IMR-90 (cell line): ENCODE data around the gene DGKD. TPM values are rescaled to one million over a fixed set of nuclear protein-coding genes. Genes with fewer than 3 reads are reported as not detected.

Experiments used
- ATAC-seq: fragments of 200-7000 bp; cut with Tn5 transposase; 2 replicates; pipeline ENCODE4 v1.9.1; 2020; ENCODE audit warnings: low read depth, mild to moderate bottlenecking, moderate library complexity
- BruUV-seq: library from RNA; stranded (reverse); fragments of 400-500 nt; replicated peaks from 2 replicates; lab custom pipeline; 2021; lab: Mats Ljungman, UMichigan
- CTCF ChIA-PET: fragments of 300-600 bp; formaldehyde crosslinking; extraction: SDS; loops from one replicate; lab custom pipeline; 2021; ENCODE audit warnings: antibody characterized with exemption; lab: Yijun Ruan, JAX
- POLR2A ChIA-PET: fragments of 300-600 bp; sonication (Branson Sonifier 250); formaldehyde crosslinking; loops from one replicate; lab custom pipeline; 2022; ENCODE audit warnings: antibody characterized with exemption; ENCODE audit not compliant: unreplicated experiment; lab: Charles Lee
- DNase-seq: peaks from one replicate; pipeline ENCODE4 v3.0.0; 2013
- H2AFZ ChIP-seq: replicated peaks from 2 replicates; pipeline ENCODE3; 2013; ENCODE audit warnings: low read length, mild to moderate bottlenecking; ENCODE audit not compliant: poor library complexity
- H2AK5ac ChIP-seq: 2 replicates; pipeline ENCODE4 v1.6.1; 2013; ENCODE audit warnings: low read depth, low read length, inconsistent platforms
- H2AK9ac ChIP-seq: replicated peaks from 2 replicates; pipeline ENCODE3; 2013; ENCODE audit warnings: mild to moderate bottlenecking, low read depth, low read length, moderate library complexity; ENCODE audit not compliant: poor library complexity
- H2BK120ac ChIP-seq: 2 replicates; pipeline ENCODE4 v1.6.1; 2013; ENCODE audit warnings: low read depth, low read length, inconsistent platforms
- H2BK15ac ChIP-seq: 3 replicates; pipeline ENCODE4 v1.6.1; 2013; ENCODE audit warnings: low read depth, low read length, inconsistent platforms
- H2BK20ac ChIP-seq: 2 replicates; pipeline ENCODE4 v1.6.1; 2013; ENCODE audit warnings: low read depth, mild to moderate bottlenecking, inconsistent platforms, low read length, moderate library complexity
- H2BK5ac ChIP-seq: 2 replicates; pipeline ENCODE4 v1.6.1; 2013; ENCODE audit warnings: mild to moderate bottlenecking, low read depth, low read length, inconsistent platforms; ENCODE audit not compliant: poor library complexity, severe bottlenecking
- H3K14ac ChIP-seq: replicated peaks from 2 replicates; pipeline ENCODE4 v1.6.1; 2013; ENCODE audit warnings: low read depth, low read length, inconsistent platforms
- H3K18ac ChIP-seq: 2 replicates; pipeline ENCODE4 v1.6.1; 2013; ENCODE audit warnings: low read depth, low read length, control low read depth
- H3K23ac ChIP-seq: 2 replicates; pipeline ENCODE4 v1.6.1; 2013; ENCODE audit warnings: low read depth, low read length, inconsistent platforms
- H3K27ac ChIP-seq: 2 replicates; pipeline ENCODE4 v1.5.1; 2013; ENCODE audit warnings: mild to moderate bottlenecking, control low read depth, low read length; ENCODE audit not compliant: insufficient read depth
- H3K27me3 ChIP-seq: 2 replicates; pipeline ENCODE4 v1.6.1; 2013; ENCODE audit warnings: low read length; ENCODE audit not compliant: control insufficient read depth, insufficient read depth
- H3K36me3 ChIP-seq: 2 replicates; pipeline ENCODE4 v1.6.1; 2013; ENCODE audit warnings: low read length, mixed read lengths; ENCODE audit not compliant: control insufficient read depth, insufficient read depth
- H3K4ac ChIP-seq: 2 replicates; pipeline ENCODE4 v1.6.1; 2013; ENCODE audit warnings: low read depth, low read length, inconsistent platforms
- H3K4me1 ChIP-seq: 2 replicates; pipeline ENCODE4 v1.6.1; 2013; ENCODE audit warnings: low read length, mixed read lengths; ENCODE audit not compliant: control insufficient read depth, insufficient read depth
- H3K4me2 ChIP-seq: 2 replicates; pipeline ENCODE4 v1.6.1; 2013; ENCODE audit warnings: low read depth, mild to moderate bottlenecking, control low read depth, low read length, moderate library complexity
- H3K4me3 ChIP-seq: 2 replicates; pipeline ENCODE4 v1.5.1; 2013; ENCODE audit warnings: low read depth, mild to moderate bottlenecking, control low read depth, low read length, moderate library complexity; ENCODE audit not compliant: insufficient read depth
- H3K56ac ChIP-seq: 2 replicates; pipeline ENCODE4 v1.6.1; 2013; ENCODE audit warnings: low read length, inconsistent platforms; ENCODE audit not compliant: insufficient read depth; ENCODE audit errors: extremely low read depth
- H3K79me1 ChIP-seq, 2 experiments: 2 replicates each; pipeline ENCODE4 v1.6.1; 2013; ENCODE audit warnings: low read length in 2 of 2, inconsistent platforms in 1 of 2, low read depth in 1 of 2
- H3K9ac ChIP-seq: 2 replicates; pipeline ENCODE4 v1.6.1; 2013; ENCODE audit warnings: low read depth, low read length, control low read depth
- H3K9me1 ChIP-seq: 2 replicates; pipeline ENCODE4 v1.6.1; 2013; ENCODE audit warnings: low read length, inconsistent platforms; ENCODE audit not compliant: insufficient read depth
- H3K9me3 ChIP-seq: 2 replicates; pipeline ENCODE4 v1.6.1; 2013; ENCODE audit warnings: low read length; ENCODE audit not compliant: control insufficient read depth, insufficient read depth
- H4K20me1 ChIP-seq: 2 replicates; pipeline ENCODE4 v1.6.1; 2013; ENCODE audit warnings: low read length, inconsistent platforms; ENCODE audit not compliant: insufficient read depth
- H4K5ac ChIP-seq: 2 replicates; pipeline ENCODE4 v1.6.1; 2013; ENCODE audit warnings: mild to moderate bottlenecking, low read depth, low read length, control low read depth
- H4K8ac ChIP-seq, 2 experiments: 2 replicates each; pipeline ENCODE4 v1.6.1; 2013; ENCODE audit warnings: low read depth in 2 of 2, low read length in 2 of 2, control low read depth in 1 of 2, inconsistent platforms in 1 of 2
- H4K91ac ChIP-seq: 2 replicates; pipeline ENCODE4 v1.6.1; 2013; ENCODE audit warnings: low read depth, low read length, inconsistent platforms; ENCODE audit not compliant: insufficient read depth
- CEBPB ChIP-seq: IDR thresholded peaks from 2 replicates; pipeline ENCODE4 v1.6.1; 2012; ENCODE audit warnings: low read depth, low read length, improper control_type of control experiment
- CTCF ChIP-seq: conservative IDR thresholded peaks from 2 replicates; pipeline ENCODE4 v1.5.1; 2012; ENCODE audit warnings: mild to moderate bottlenecking, low read depth, low read length, improper control_type of control experiment
- MXI1 ChIP-seq: IDR thresholded peaks from 2 replicates; pipeline ENCODE4 v1.6.1; 2012; ENCODE audit warnings: low read depth, mild to moderate bottlenecking, low read length, moderate library complexity, borderline replicate concordance
- POLR2A ChIP-seq: IDR thresholded peaks from 2 replicates; pipeline ENCODE4 v1.6.1; 2012; ENCODE audit warnings: mild to moderate bottlenecking, low read depth, low read length
- RAD21 ChIP-seq: IDR thresholded peaks from 2 replicates; pipeline ENCODE4 v1.6.1; 2012; ENCODE audit warnings: low read length, improper control_type of control experiment
- RFX5 ChIP-seq: IDR thresholded peaks from 2 replicates; pipeline ENCODE4 v1.8.0; 2012; ENCODE audit warnings: low read depth, mild to moderate bottlenecking, low read length, moderate library complexity
- WGBS, 2 experiments: methylation state at CpG; one replicate each; pipeline versions ENCODE4 v1.1.5 to v1.1.7; 2013; ENCODE audit warnings: missing lambda C conversion rate in 2 of 2; ENCODE audit not compliant: insufficient read length in 1 of 2; ENCODE audit errors: extremely low coverage in 2 of 2; 5-methylcytosine and 5-hydroxymethylcytosine counted together
- dilution Hi-C: fragments of 300-500 bp; cut with HindIII; formaldehyde crosslinking; loops from one replicate; pipeline ENCODE4 v1.14.3; 2018; ENCODE audit warnings: low sequenced_read_pairs; ENCODE audit not compliant: unreplicated experiment
- in situ Hi-C: fragments of 300-500 bp; cut with MboI; formaldehyde crosslinking; loops from 3 replicates; pipeline ENCODE4 v1.14.3; 2019; ENCODE audit warnings: low sequenced_read_pairs, inconsistent platforms, mixed read lengths
- intact Hi-C: fragments of 100-400 bp; cut with micrococcal nuclease; formaldehyde crosslinking; loops from 2 replicates; pipeline ENCODE4 v1.10.0; 2022
- polyA plus RNA-seq, 3 experiments: library from polyadenylated mRNA; depleted of rRNA; stranded (reverse); fragments of >200 nt; gene quantifications; 2 replicates each; pipeline ENCODE4 v1.2.3, GENCODE V29; 2012; ENCODE audit warnings: low replicate concordance in 1 of 3
- total RNA-seq: library from RNA; depleted of rRNA; stranded (reverse); fragments of >200 nt; gene quantifications from 2 replicates; pipeline ENCODE4 v1.2.3, GENCODE V29; 2012

Gene DGKD
- total and polyA plus RNA-seq, 2 of the 4 experiments (the other 2 are of a cell fraction) = 6.5 to 10.1 TPM

- Histone ChIP-seq H3K23ac (no peak overlapping the region), H4K20me1 (no peaks in the 10 kb centered on the region), H4K8ac (no peak overlapping the region), H3K9me3 (no peaks in the 10 kb centered on the region), H3K14ac (no peak overlapping the region), H3K9me1 (no peaks in the 10 kb centered on the region), H3K4me3 (no peak overlapping the region), H3K18ac (no peak overlapping the region), H2BK120ac (no peak overlapping the region), H2AK5ac (no peak overlapping the region), H2AK9ac (no peak overlapping the region), H3K27ac (no peak overlapping the region), H3K79me1 (no peaks in the 10 kb centered on the region), H4K5ac (no peak overlapping the region), H2BK15ac (no peak overlapping the region), H4K91ac (no peak overlapping the region), H3K4ac (no peak overlapping the region), H3K56ac (no peak overlapping the region), H3K27me3 (peaks cover 16% of the 10 kb centered on the region), H3K4me1 (no peaks in the 10 kb centered on the region), H3K9ac (no peak overlapping the region), H3K36me3 (no peaks in the 10 kb centered on the region), H2BK20ac (no peak overlapping the region), H2AFZ (no peak overlapping the region), H2BK5ac (no peak overlapping the region), H3K4me2 (no peak overlapping the region)
- ChIA-PET POLR2A (no interaction called here), CTCF (no interaction called here)
- ATAC-seq (no peak), DNase-seq (no peak)
- TF ChIP-seq MXI1 (no peak), CEBPB (no peak), RAD21 (no peak), RFX5 (no peak), POLR2A (no peak), CTCF (no peak)
- intact Hi-C loops = no loop called here
- dilution Hi-C loops = no loop called here
- no TSS peak for BruUV-seq
- no CpG with 5 or more reads among the region's 4 CpGs for WGBS, 2 experiments
- in situ Hi-C loops = no loop called here
These were observed 25.4 kb upstream of the DGKD start for GRCh38 chr2:233328922-233329321.
